K562 (cell line): ENCODE results near the gene BRCA1. TPM values are rescaled to one million over a fixed set of nuclear protein-coding genes. Genes with fewer than 3 reads are reported as not detected.

Experiments
- CLOCK ChIP-seq: fragments of 250-450 bp; sonication (Bioruptor Pico); IDR thresholded peaks from 2 replicates; pipeline ENCODE4 v1.4.0; 2020; ENCODE audit warnings: mild to moderate bottlenecking, moderate library complexity, borderline replicate concordance
- DIDO1 ChIP-seq: fragments of 450-650 bp; IDR thresholded peaks from 2 replicates; pipeline ENCODE4 v1.6.1; 2016; ENCODE audit warnings: low read depth, missing biosample characterization, missing genetic modification characterization
- ETV1 ChIP-seq: fragments of 450-650 bp; conservative IDR thresholded peaks from 2 replicates; pipeline ENCODE4 v1.6.1; 2016; ENCODE audit warnings: missing genetic modification characterization, control low read depth, low read depth, missing compliant biosample characterization
- ETV6 ChIP-seq, 3 experiments: fragments of 150-350 bp in 1 of 3; sonication (generic) in 1 of 3; formaldehyde crosslinking in 1 of 3; IDR thresholded peaks; 2 replicates each; pipeline versions ENCODE4 v1.6.1 to v1.8.0; 2014 to 2022; ENCODE audit warnings: borderline replicate concordance in 2 of 3, low read depth in 2 of 3, antibody characterized with exemption in 1 of 3, low read length in 1 of 3, mild to moderate bottlenecking in 1 of 3, missing genetic modification reagents in 1 of 3
- FUS ChIP-seq: fragments of 200-400 bp; formaldehyde crosslinking; optimal IDR thresholded peaks from 2 replicates; pipeline ENCODE3; 2017; ENCODE audit warnings: low read depth, low read length
- HDAC8 ChIP-seq: fragments of 450-650 bp; IDR thresholded peaks from 2 replicates; pipeline ENCODE4 v1.6.1; 2016; ENCODE audit warnings: mild to moderate bottlenecking, missing genetic modification characterization, moderate library complexity, missing compliant biosample characterization
- HMGN3 ChIP-seq: IDR thresholded peaks from 2 replicates; pipeline ENCODE4 v1.6.1; 2011; ENCODE audit warnings: borderline replicate concordance, low read depth, mild to moderate bottlenecking, mixed read lengths, low read length; ENCODE audit not compliant: insufficient read length; ENCODE audit errors: extremely low read depth
- HNRNPLL ChIP-seq: fragments of 200-400 bp; formaldehyde crosslinking; IDR thresholded peaks from 2 replicates; pipeline ENCODE4 v1.6.1; 2017; ENCODE audit warnings: low read length, low read depth, mild to moderate bottlenecking; ENCODE audit not compliant: poor library complexity, severe bottlenecking
- IFI16 ChIP-seq: fragments of 250-450 bp; sonication (Bioruptor Pico); IDR thresholded peaks from 2 replicates; pipeline ENCODE4 v2.1.2; 2022; ENCODE audit warnings: mild to moderate bottlenecking, inconsistent platforms
- KLF13 ChIP-seq: fragments of 450-650 bp; IDR thresholded peaks from 2 replicates; pipeline ENCODE4 v1.6.1; 2016; ENCODE audit warnings: missing genetic modification characterization, low read depth, mild to moderate bottlenecking, missing compliant biosample characterization, moderate library complexity, borderline replicate concordance
- NFE2L1 ChIP-seq: fragments of 450-650 bp; IDR thresholded peaks from 2 replicates; pipeline ENCODE4 v1.6.1; 2016; ENCODE audit warnings: missing genetic modification characterization, low read depth, mild to moderate bottlenecking, missing compliant biosample characterization, moderate library complexity, borderline replicate concordance
- NFXL1 ChIP-seq: fragments of 450-650 bp; formaldehyde crosslinking; IDR thresholded peaks from 2 replicates; pipeline ENCODE4 v1.4.0; 2021; ENCODE audit warnings: mild to moderate bottlenecking
- NR2C2 ChIP-seq, 2 experiments: fragments of 200-800 bp in 1 of 2; sonication (Bioruptor generic) in 1 of 2; sonication (generic) in 1 of 2; formaldehyde crosslinking in 1 of 2; IDR thresholded peaks; 2 replicates each; pipeline versions ENCODE4 v1.6.1 to v1.8.0; 2016 to 2022; ENCODE audit warnings: mild to moderate bottlenecking in 1 of 2, missing compliant biosample characterization in 1 of 2, missing genetic modification characterization in 1 of 2, missing genetic modification reagents in 1 of 2
- RAD21 ChIP-seq, 2 experiments: fragments of 250-450 bp in 1 of 2; fragments of 450-650 bp in 1 of 2; sonication (Bioruptor Pico) in 1 of 2; formaldehyde crosslinking in 1 of 2; IDR thresholded peaks in 1 of 2; conservative IDR thresholded peaks in 1 of 2; 2 replicates each; pipeline versions ENCODE4 v1.4.0 to v1.8.0; 2020 to 2022; ENCODE audit warnings: mild to moderate bottlenecking in 2 of 2, moderate library complexity in 1 of 2
- STAT5B ChIP-seq: fragments of 250-450 bp; sonication (Bioruptor Pico); IDR thresholded peaks from 2 replicates; pipeline ENCODE4 v1.8.0; 2021; ENCODE audit warnings: mild to moderate bottlenecking, inconsistent platforms
- TAF7 ChIP-seq: fragments of 450-650 bp; IDR thresholded peaks from 2 replicates; pipeline ENCODE4 v1.6.1; 2016; ENCODE audit warnings: missing genetic modification characterization, missing compliant biosample characterization
- TOE1 ChIP-seq, 2 experiments: fragments of 450-650 bp in 1 of 2; sonication (generic) in 1 of 2; formaldehyde crosslinking in 1 of 2; IDR thresholded peaks; 2 replicates each; pipeline versions ENCODE4 v1.7.1 to v1.8.0; 2016 to 2022; ENCODE audit warnings: borderline replicate concordance in 2 of 2, mild to moderate bottlenecking in 2 of 2, antibody characterized with exemption in 1 of 2, inconsistent platforms in 1 of 2, low read depth in 1 of 2, missing genetic modification reagents in 1 of 2, moderate library complexity in 1 of 2
- ZNF263 ChIP-seq: sonication (generic); formaldehyde crosslinking; IDR thresholded peaks from 2 replicates; pipeline ENCODE4 v1.8.0; 2022; ENCODE audit warnings: mild to moderate bottlenecking, missing genetic modification reagents, borderline replicate concordance
- ZNF778 ChIP-seq: fragments of 450-650 bp; formaldehyde crosslinking; IDR thresholded peaks from 2 replicates; pipeline ENCODE4 v1.4.0; 2020; ENCODE audit warnings: mild to moderate bottlenecking, moderate library complexity
- ZZZ3 ChIP-seq: fragments of 450-650 bp; IDR thresholded peaks from 2 replicates; pipeline ENCODE4 v1.6.1; 2016; ENCODE audit warnings: antibody characterized with exemption, mild to moderate bottlenecking, moderate library complexity
- polyA plus RNA-seq, 8 experiments: library from polyadenylated mRNA; depleted of rRNA in 4 of 8; stranded (reverse) in 5 of 8; unstranded in 3 of 8; fragments of >200 nt; fragmentation: Nextera tagmentation in 2 of 8; fragmentation: Illumina TruSeq in 1 of 8; extraction: Ambion mirVana in 2 of 8; extraction: Trizol in 1 of 8; gene quantifications; 2 replicates each; pipeline versions ENCODE4 v1.2.1 to v1.2.3, GENCODE V29; 2011 to 2014; ENCODE audit warnings: inconsistent platforms in 1 of 8, missing spikeins in 1 of 8
- total RNA-seq, 7 experiments: library from RNA; depleted of rRNA in 6 of 7; stranded (reverse); fragments of >200 nt in 6 of 7; fragmentation: Illumina TruSeq in 2 of 7; extraction: Trizol in 2 of 7; gene quantifications; 2 replicates each; pipeline versions ENCODE4 v1.2.1 to v1.2.3, GENCODE V29; 2011 to 2021; ENCODE audit warnings: low replicate concordance in 1 of 7

Gene BRCA1
- total and polyA plus RNA-seq, 9 of the 15 experiments (the other 6 are each of a cell fraction or from before 2014, with no cell fraction given), result 25.9 to 95.3 (median 62.3) TPM

- TF ChIP-seq TOE1 (IDR thresholded peaks at IDR 0.05; ENCODE audit: borderline replicate concordance), result peak; percentile 93; the same call in 1 of the 2 replicates
- no peak for TF ChIP-seq TOE1 (CRISPR knock-in tag; IDR thresholded peaks at IDR 0.05; ENCODE audit: borderline replicate concordance, low read depth)
- no peak for TF ChIP-seq ZNF778
- TF ChIP-seq NFXL1 (CRISPR knock-in tag), result no peak
- TF ChIP-seq ETV6 (IDR thresholded peaks at IDR 0.05; ENCODE audit: borderline replicate concordance in 1 of 2, low read depth in 2 of 2, low read length in 1 of 2), result no peak
- no peak for TF ChIP-seq ETV6 (CRISPR knock-in tag; IDR thresholded peaks at IDR 0.05; ENCODE audit: borderline replicate concordance)
- no peak for TF ChIP-seq RAD21 (CRISPR knock-in tag; conservative IDR thresholded peaks at IDR 0.05 in 1 of 2, IDR thresholded peaks at IDR 0.05 in 1 of 2)
- peak; percentile 82 for TF ChIP-seq HMGN3
- TF ChIP-seq KLF13, result peak; percentile 94
- TF ChIP-seq HDAC8 (tag), result no peak
- TF ChIP-seq ZNF263 (CRISPR knock-in tag), result no peak
- no peak for TF ChIP-seq IFI16 (CRISPR knock-in tag)
- no peak for TF ChIP-seq NFE2L1 (tag)
- no peak for TF ChIP-seq ZZZ3
- TF ChIP-seq DIDO1, result no peak
- no peak for TF ChIP-seq TAF7 (tag)
- TF ChIP-seq HNRNPLL, result no peak
- peak; percentile 59; the same call in 1 of the 2 replicates for TF ChIP-seq NR2C2 (CRISPR knock-in tag; IDR thresholded peaks at IDR 0.05)
- TF ChIP-seq NR2C2 (tag; IDR thresholded peaks at IDR 0.05), result peak; percentile 64; the same call in 1 of the 2 replicates
- TF ChIP-seq CLOCK (CRISPR knock-in tag), result no peak
- TF ChIP-seq FUS, result no peak
- TF ChIP-seq STAT5B (CRISPR knock-in tag), result no peak
- 0 out of 2 replicates have a peak, but pooled peaks have one; percentile 53 for TF ChIP-seq ETV1
Observed at GRCh38 chr17:43020789-43021740, 104.1 kb downstream of the BRCA1 start (continued).
